Left lung (tissue), 10 donors: Measurements from ENCODE around the gene TRAF2. TPM values are rescaled to one million over a fixed set of nuclear protein-coding genes. Genes with fewer than 3 reads are reported as not detected.
A peak's percentile ranks its signal among the peaks of the same experiment; 100 is the strongest.

Experiments
- ATAC-seq: fragments of 200-7000 bp; cut with Tn5 transposase; one replicate; pipeline ENCODE4 v1.9.1; 2020; ENCODE audit warnings: moderate library complexity
- DNase-seq, 4 donors: peaks; one replicate each; pipeline ENCODE4 v3.0.0-alpha.2; 2013 to 2020
- H3K27ac ChIP-seq, 2 donors: fragments of 200-600 bp; sonication (generic) in 1 of 2; one replicate each; pipeline versions ENCODE4 v1.5.0 to v1.8.0; 2020 to 2021
- H3K27me3 ChIP-seq, 2 donors: fragments of 200-600 bp; sonication (generic) in 1 of 2; one replicate each; pipeline versions ENCODE4 v1.5.0 to v1.8.0; 2020 to 2021
- H3K36me3 ChIP-seq, 2 donors: fragments of 200-600 bp; sonication (generic) in 1 of 2; one replicate each; pipeline versions ENCODE4 v1.5.0 to v1.8.0; 2020 to 2021
- H3K4me1 ChIP-seq, 2 donors: fragments of 200-600 bp; one replicate each; pipeline ENCODE4 v1.8.0; 2021
- H3K4me3 ChIP-seq, 2 donors: fragments of 200-600 bp; sonication (generic) in 1 of 2; one replicate each; pipeline versions ENCODE4 v1.5.0 to v1.8.0; 2020 to 2021; ENCODE audit warnings: mild to moderate bottlenecking in 1 of 2
- H3K9me3 ChIP-seq, 2 donors: fragments of 200-600 bp; sonication (generic) in 1 of 2; one replicate each; pipeline versions ENCODE4 v1.5.0 to v1.8.0; 2020 to 2021
- intact Hi-C, 2 donors: fragments of 100-400 bp; cut with DNase I; formaldehyde crosslinking; loops; one replicate each; pipeline versions ENCODE4 v1.11.2 to v1.14.2; 2022
- polyA plus RNA-seq, 6 donors: library from polyadenylated mRNA; unstranded; fragments of 120-200 nt; gene quantifications; one replicate each; pipeline ENCODE4 v1.2.1, GENCODE V29; 2013; ENCODE audit not compliant: insufficient read length in 6 of 6
- total RNA-seq, 2 donors: library from RNA; stranded (reverse); fragmentation: NEBNext Ultra II Directional; extraction: Animal tissue kit (Norgen Biotek cat#: 25700); gene quantifications; one replicate each; pipeline ENCODE4 v1.2.1, GENCODE V29; 2021
- TF ChIP-seq, protein P1 (sequence below), 2 donors: fragments of 200-600 bp; sonication (generic) in 1 of 2; IDR thresholded peaks; one replicate each; pipeline versions ENCODE4 v1.5.0 to v1.8.0; 2021; ENCODE audit warnings: antibody characterized with exemption in 2 of 2
- donor health status: DM: no; HTN: yes; CAD: no.
- donor health status: DM: no; HTN: no; CAD: no.

The TRAF2 gene
- total and polyA plus RNA-seq, 8 donors, result 12.4 to 22.4 (median 15.9) TPM

GRCh38 chr9:136925414-136926153, 39.3 kb downstream of the TRAF2 start:
- peaks cover 0 to 9% of the 10 kb centered on the region in 2 donors for H3K4me1 ChIP-seq
- TF ChIP-seq, protein P1, sequence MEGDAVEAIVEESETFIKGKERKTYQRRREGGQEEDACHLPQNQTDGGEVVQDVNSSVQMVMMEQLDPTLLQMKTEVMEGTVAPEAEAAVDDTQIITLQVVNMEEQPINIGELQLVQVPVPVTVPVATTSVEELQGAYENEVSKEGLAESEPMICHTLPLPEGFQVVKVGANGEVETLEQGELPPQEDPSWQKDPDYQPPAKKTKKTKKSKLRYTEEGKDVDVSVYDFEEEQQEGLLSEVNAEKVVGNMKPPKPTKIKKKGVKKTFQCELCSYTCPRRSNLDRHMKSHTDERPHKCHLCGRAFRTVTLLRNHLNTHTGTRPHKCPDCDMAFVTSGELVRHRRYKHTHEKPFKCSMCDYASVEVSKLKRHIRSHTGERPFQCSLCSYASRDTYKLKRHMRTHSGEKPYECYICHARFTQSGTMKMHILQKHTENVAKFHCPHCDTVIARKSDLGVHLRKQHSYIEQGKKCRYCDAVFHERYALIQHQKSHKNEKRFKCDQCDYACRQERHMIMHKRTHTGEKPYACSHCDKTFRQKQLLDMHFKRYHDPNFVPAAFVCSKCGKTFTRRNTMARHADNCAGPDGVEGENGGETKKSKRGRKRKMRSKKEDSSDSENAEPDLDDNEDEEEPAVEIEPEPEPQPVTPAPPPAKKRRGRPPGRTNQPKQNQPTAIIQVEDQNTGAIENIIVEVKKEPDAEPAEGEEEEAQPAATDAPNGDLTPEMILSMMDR (IDR thresholded peaks at IDR 0.05), result no peak
- intact Hi-C loops, result no loop called here
- H3K9me3 ChIP-seq, result no peaks in the 10 kb centered on the region
- no peak for DNase-seq
- H3K4me3 ChIP-seq, result no peak overlapping the region
- no peak for ATAC-seq
- peaks cover 0 to 67% of the 10 kb centered on the region in 2 donors for H3K36me3 ChIP-seq
- no peak overlapping the region for H3K27ac ChIP-seq
- no peaks in the 10 kb centered on the region for H3K27me3 ChIP-seq

- TF ChIP-seq, protein P1 (IDR thresholded peaks at IDR 0.05), result no peak
- ATAC-seq (peak; percentile 9), DNase-seq (no peak)
- Histone ChIP-seq H3K9me3 (no peaks in the 10 kb centered on the region), H3K27ac (no peak overlapping the region), H3K27me3 (no peaks in the 10 kb centered on the region), H3K36me3 (peaks cover 0 to 61% of the 10 kb centered on the region in 2 donors), H3K4me1 (peaks cover 0 to 9% of the 10 kb centered on the region in 2 donors), H3K4me3 (no peak overlapping the region)
- intact Hi-C loops, result no loop called here
Observed at GRCh38 chr9:136926154-136926704, 39.9 kb downstream of the TRAF2 start.

DNA sequence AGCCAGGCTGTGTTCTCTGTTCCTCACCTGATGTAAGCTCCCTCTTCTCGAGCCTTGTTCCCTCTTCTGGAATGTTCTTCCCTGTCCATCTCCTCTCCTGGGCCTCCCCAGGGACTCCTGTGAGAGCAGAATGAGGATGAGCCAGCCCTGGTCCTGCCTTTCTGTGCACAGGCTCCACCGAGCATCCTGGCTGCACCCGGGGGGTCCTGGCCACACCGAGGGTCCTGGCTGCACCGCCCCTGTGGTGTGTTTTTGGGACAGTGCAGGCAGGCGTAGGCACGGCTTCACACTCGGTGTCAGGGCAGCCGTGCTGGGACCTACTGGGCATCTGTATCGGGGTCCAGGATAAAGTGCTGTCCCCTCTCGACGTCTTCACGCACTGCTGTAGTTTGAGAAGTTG, 40.4 kb downstream of the TRAF2 start:
- ATAC-seq, result no peak
- intact Hi-C loops, result no loop called here

GRCh38 chr9:136927343-136928271, 41.3 kb downstream of the TRAF2 start:
- Histone ChIP-seq H3K4me1 (peaks cover 0 to 9% of the 10 kb centered on the region in 2 donors), H3K27ac (no peak overlapping the region), H3K36me3 (peaks cover 0 to 49% of the 10 kb centered on the region in 2 donors), H3K4me3 (no peak overlapping the region), H3K9me3 (no peaks in the 10 kb centered on the region), H3K27me3 (no peaks in the 10 kb centered on the region)
- ATAC-seq (no peak), DNase-seq (no peak)
- TF ChIP-seq, protein P1 (IDR thresholded peaks at IDR 0.05), result no peak
- intact Hi-C loops, result no loop called here

More for the DNA sequence above, 40.4 kb downstream of the TRAF2 start:
- Histone ChIP-seq H3K4me1 (peaks cover 0 to 9% of the 10 kb centered on the region in 2 donors), H3K27me3 (no peaks in the 10 kb centered on the region), H3K36me3 (peaks cover 0 to 56% of the 10 kb centered on the region in 2 donors), H3K4me3 (no peak overlapping the region), H3K9me3 (no peaks in the 10 kb centered on the region), H3K27ac (no peak overlapping the region)
- TF ChIP-seq, protein P1 (IDR thresholded peaks at IDR 0.05), result no peak
- no peak for DNase-seq
